ENCODE data around the gene JTB.

Gene JTB

GRCh38 chr1:153942766-153943549 is 34.5 kb downstream of the JTB start:
- H3K27ac ChIP-seq (ENCODE audit: low read length) = no peak overlapping the region
- H3K4me2 ChIP-seq (ENCODE audit: insufficient read depth, low read length) = no peak overlapping the region
- no peak for ATAC-seq (ENCODE audit: insufficient read depth, low read depth)

GRCh38 chr1:153941826-153942725 is 35.4 kb downstream of the JTB start:
- peaks cover 67% of the 10 kb centered on the region for H3K36me3 ChIP-seq (ENCODE audit: insufficient read depth, low read length)
- TF ChIP-seq EZH2 (IDR thresholded peaks at IDR 0.05; ENCODE audit: borderline replicate concordance, low read depth, low read length, severe bottlenecking) (no peak), CTCF (IDR thresholded peaks at IDR 0.05; ENCODE audit: borderline replicate concordance, extremely low read depth, low read length, poor library complexity, severe bottlenecking) (no peak)
- no peaks in the 10 kb centered on the region for H3K9me3 ChIP-seq (ENCODE audit: insufficient read depth, low read length, severe bottlenecking)
- H3K79me2 ChIP-seq (ENCODE audit: insufficient read depth, low read length) = peaks cover 36% of the 10 kb centered on the region
- H4K20me1 ChIP-seq (ENCODE audit: insufficient read depth, low read length) = peaks cover 14% of the 10 kb centered on the region
- DNase-seq (no peak), ATAC-seq (ENCODE audit: insufficient read depth, low read depth) (no peak)
- peaks cover 25% of the 10 kb centered on the region for H3K4me1 ChIP-seq (ENCODE audit: insufficient read depth, low read length)
- H3K27me3 ChIP-seq (ENCODE audit: insufficient read depth, low read length, poor library complexity) = no peaks in the 10 kb centered on the region
- H3K4me2 ChIP-seq (ENCODE audit: insufficient read depth, low read length) = no peak overlapping the region
- no peak overlapping the region for H2AFZ ChIP-seq (ENCODE audit: low read depth, low read length)
- no peak overlapping the region for H3K4me3 ChIP-seq (ENCODE audit: low read depth in 1 of 2, low read length in 2 of 2)
- no peak overlapping the region for H3K9ac ChIP-seq (ENCODE audit: low read depth, low read length)
- H3K27ac ChIP-seq (ENCODE audit: low read length) = no peak overlapping the region

More at GRCh38 chr1:153942766-153943549, 34.5 kb downstream of the JTB start:
- H2AFZ ChIP-seq (ENCODE audit: low read depth, low read length) = no peak overlapping the region
- H3K36me3 ChIP-seq (ENCODE audit: insufficient read depth, low read length) = peaks cover 64% of the 10 kb centered on the region
- TF ChIP-seq CTCF (IDR thresholded peaks at IDR 0.05; ENCODE audit: borderline replicate concordance, extremely low read depth, low read length, poor library complexity, severe bottlenecking) (no peak), EZH2 (IDR thresholded peaks at IDR 0.05; ENCODE audit: borderline replicate concordance, low read depth, low read length, severe bottlenecking) (no peak)
- H3K4me3 ChIP-seq (ENCODE audit: low read depth in 1 of 2, low read length in 2 of 2) = no peak overlapping the region
- H4K20me1 ChIP-seq (ENCODE audit: insufficient read depth, low read length) = peaks cover 14% of the 10 kb centered on the region
- H3K9me3 ChIP-seq (ENCODE audit: insufficient read depth, low read length, severe bottlenecking) = no peaks in the 10 kb centered on the region
- no peak for DNase-seq
- H3K9ac ChIP-seq (ENCODE audit: low read depth, low read length) = no peak overlapping the region
- H3K79me2 ChIP-seq (ENCODE audit: insufficient read depth, low read length) = peaks cover 36% of the 10 kb centered on the region
- peaks cover 27% of the 10 kb centered on the region for H3K4me1 ChIP-seq (ENCODE audit: insufficient read depth, low read length)
- no peaks in the 10 kb centered on the region for H3K27me3 ChIP-seq (ENCODE audit: insufficient read depth, low read length, poor library complexity)

- H4K20me1 ChIP-seq (ENCODE audit: insufficient read depth, low read length) = peaks cover 14% of the 10 kb centered on the region
- TF ChIP-seq CTCF (IDR thresholded peaks at IDR 0.05; ENCODE audit: borderline replicate concordance, extremely low read depth, low read length, poor library complexity, severe bottlenecking) = no peak
- no peak for TF ChIP-seq EZH2 (IDR thresholded peaks at IDR 0.05; ENCODE audit: borderline replicate concordance, low read depth, low read length, severe bottlenecking)
- no peak overlapping the region for H3K9ac ChIP-seq (ENCODE audit: low read depth, low read length)
- H3K27me3 ChIP-seq (ENCODE audit: insufficient read depth, low read length, poor library complexity) = no peaks in the 10 kb centered on the region
- peaks cover 20% of the 10 kb centered on the region for H3K4me1 ChIP-seq (ENCODE audit: insufficient read depth, low read length)
- H3K9me3 ChIP-seq (ENCODE audit: insufficient read depth, low read length, severe bottlenecking) = no peaks in the 10 kb centered on the region
- H3K27ac ChIP-seq (ENCODE audit: low read length) = no peak overlapping the region
- peaks cover 79% of the 10 kb centered on the region for H3K36me3 ChIP-seq (ENCODE audit: insufficient read depth, low read length)
- DNase-seq (no peak), ATAC-seq (ENCODE audit: insufficient read depth, low read depth) (no peak)
- H3K4me3 ChIP-seq (ENCODE audit: low read depth in 1 of 2, low read length in 2 of 2) = no peak overlapping the region
- no peak overlapping the region for H2AFZ ChIP-seq (ENCODE audit: low read depth, low read length)
- H3K79me2 ChIP-seq (ENCODE audit: insufficient read depth, low read length) = peaks cover 29% of the 10 kb centered on the region
- no peak overlapping the region for H3K4me2 ChIP-seq (ENCODE audit: insufficient read depth, low read length)
Observed at GRCh38 chr1:153940756-153941155, 36.7 kb downstream of the JTB start.
